Glutamatergic neuron (in vitro differentiated cells): ENCODE data around the gene CCDC88B. TPM values are rescaled to one million over a fixed set of nuclear protein-coding genes. Genes with fewer than 3 reads are reported as not detected.

Experiments used
- DNase-seq: peaks from one replicate; pipeline ENCODE4 v3.0.0; 2022
- H3K27ac Mint-ChIP-seq: one replicate; pipeline ENCODE4 v1.8.0; 2020; ENCODE audit warnings: mild to moderate bottlenecking, mixed read lengths, inconsistent platforms; ENCODE audit not compliant: unreplicated experiment
- H3K27me3 Mint-ChIP-seq: one replicate; pipeline ENCODE4 v1.8.0; 2020; ENCODE audit warnings: mild to moderate bottlenecking, moderate library complexity, mixed read lengths, inconsistent platforms; ENCODE audit not compliant: unreplicated experiment
- H3K36me3 Mint-ChIP-seq: one replicate; pipeline ENCODE4 v1.8.0; 2020; ENCODE audit warnings: mild to moderate bottlenecking, mixed read lengths, inconsistent platforms; ENCODE audit not compliant: unreplicated experiment
- H3K4me1 Mint-ChIP-seq: one replicate; pipeline ENCODE4 v1.8.0; 2020; ENCODE audit warnings: mild to moderate bottlenecking, low read depth, mixed read lengths, inconsistent platforms; ENCODE audit not compliant: unreplicated experiment
- H3K4me3 Mint-ChIP-seq: one replicate; pipeline ENCODE4 v1.8.0; 2020; ENCODE audit warnings: mild to moderate bottlenecking, mixed read lengths, inconsistent platforms; ENCODE audit not compliant: unreplicated experiment
- H3K9me3 Mint-ChIP-seq: one replicate; pipeline ENCODE4 v1.8.0; 2020; ENCODE audit warnings: mild to moderate bottlenecking, moderate library complexity, mixed read lengths, inconsistent platforms; ENCODE audit not compliant: unreplicated experiment
- total RNA-seq: library from RNA; stranded (reverse); fragmentation: NEBNext Ultra II Directional; extraction: Animal tissue kit (Norgen Biotek cat#: 25700); gene quantifications from one replicate; pipeline ENCODE4 v1.2.1, GENCODE V29; 2021; ENCODE audit not compliant: unreplicated experiment
- TF ChIP-seq, protein P1 (sequence below): fragments of 200-600 bp; sonication (generic); IDR thresholded peaks from one replicate; pipeline ENCODE4 v1.5.0; 2021; ENCODE audit not compliant: partially characterized antibody, unreplicated experiment

The CCDC88B gene
- total RNA-seq, 1 donor from 2014 or later = 83.6 TPM

DNA sequence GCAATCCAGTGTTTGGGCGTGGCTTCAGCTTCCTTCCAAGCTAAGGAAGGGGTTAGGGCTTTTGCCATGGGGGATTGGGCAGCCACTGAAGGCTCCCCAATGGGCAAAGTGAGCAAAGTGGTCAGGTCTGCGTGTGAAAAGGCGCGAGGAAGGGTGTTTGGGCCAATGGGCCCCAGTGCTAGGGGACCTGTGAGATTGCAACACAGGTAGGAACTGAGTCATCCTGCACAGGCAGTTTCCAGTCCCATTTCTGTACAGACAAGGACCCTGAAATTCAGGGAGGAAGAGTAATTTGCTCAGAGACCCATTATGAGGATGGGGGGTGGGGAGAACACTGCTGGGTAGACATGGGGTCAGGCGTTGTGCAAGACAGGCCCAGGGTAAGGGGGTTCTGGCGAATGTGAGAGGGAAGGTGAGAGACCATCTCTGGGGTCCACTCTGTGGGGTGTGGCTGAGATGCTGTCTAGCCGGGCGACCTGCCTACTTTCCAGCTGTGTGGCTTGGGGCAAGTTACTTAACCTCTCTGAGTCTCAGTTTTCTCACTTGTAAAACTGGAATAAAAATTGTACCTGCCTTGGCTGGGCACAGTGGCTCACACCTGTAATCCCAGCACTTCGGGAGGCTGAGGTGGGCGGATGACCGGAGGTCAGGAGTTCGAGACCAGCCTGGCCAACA lies 7.3 kb downstream of the CCDC88B start:
- peaks cover 11% of the 10 kb centered on the region for H3K27me3 Mint-ChIP-seq
- TF ChIP-seq, protein P1, sequence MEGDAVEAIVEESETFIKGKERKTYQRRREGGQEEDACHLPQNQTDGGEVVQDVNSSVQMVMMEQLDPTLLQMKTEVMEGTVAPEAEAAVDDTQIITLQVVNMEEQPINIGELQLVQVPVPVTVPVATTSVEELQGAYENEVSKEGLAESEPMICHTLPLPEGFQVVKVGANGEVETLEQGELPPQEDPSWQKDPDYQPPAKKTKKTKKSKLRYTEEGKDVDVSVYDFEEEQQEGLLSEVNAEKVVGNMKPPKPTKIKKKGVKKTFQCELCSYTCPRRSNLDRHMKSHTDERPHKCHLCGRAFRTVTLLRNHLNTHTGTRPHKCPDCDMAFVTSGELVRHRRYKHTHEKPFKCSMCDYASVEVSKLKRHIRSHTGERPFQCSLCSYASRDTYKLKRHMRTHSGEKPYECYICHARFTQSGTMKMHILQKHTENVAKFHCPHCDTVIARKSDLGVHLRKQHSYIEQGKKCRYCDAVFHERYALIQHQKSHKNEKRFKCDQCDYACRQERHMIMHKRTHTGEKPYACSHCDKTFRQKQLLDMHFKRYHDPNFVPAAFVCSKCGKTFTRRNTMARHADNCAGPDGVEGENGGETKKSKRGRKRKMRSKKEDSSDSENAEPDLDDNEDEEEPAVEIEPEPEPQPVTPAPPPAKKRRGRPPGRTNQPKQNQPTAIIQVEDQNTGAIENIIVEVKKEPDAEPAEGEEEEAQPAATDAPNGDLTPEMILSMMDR = no peak

DNA sequence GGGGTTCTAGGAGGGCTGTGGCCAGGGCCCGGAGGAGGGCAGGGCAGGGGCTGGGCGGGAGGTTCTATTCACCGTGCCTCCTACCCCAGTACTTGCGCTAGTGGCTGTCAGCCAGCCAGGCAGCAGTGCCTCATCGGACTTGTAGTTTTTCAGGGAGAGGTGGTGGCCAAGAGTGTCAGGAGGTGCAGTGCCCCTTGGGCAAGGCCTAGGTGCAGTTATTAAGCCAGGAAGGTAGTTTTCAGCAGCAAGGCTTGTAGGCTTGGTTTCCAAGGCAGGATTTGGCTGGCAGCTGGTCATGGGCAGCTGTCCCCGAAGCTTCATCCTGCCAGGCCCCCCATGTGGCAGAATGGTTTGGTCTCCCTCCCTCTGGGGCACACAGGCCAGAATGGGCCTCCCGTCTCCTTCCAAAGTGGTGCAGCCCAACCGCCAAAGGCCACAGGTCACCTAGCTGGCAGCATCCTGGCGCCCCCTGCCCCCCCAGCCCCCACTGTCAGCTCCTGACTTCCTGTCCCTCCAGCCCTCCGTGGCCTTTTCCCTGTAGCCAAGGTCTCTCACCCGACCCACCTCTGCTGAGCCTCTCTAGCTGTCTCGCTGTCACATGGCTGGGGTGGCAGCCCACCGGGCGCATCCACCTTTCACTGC lies 8.5 kb downstream of the CCDC88B start:
- Mint-ChIP-seq H3K4me3 (no peak overlapping the region), H3K27ac (peak overlapping the region; percentile 55), H3K36me3 (no peaks in the 10 kb centered on the region), H3K9me3 (peaks cover 9% of the 10 kb centered on the region), H3K27me3 (peaks cover 9% of the 10 kb centered on the region), H3K4me1 (peaks cover 3% of the 10 kb centered on the region)
- TF ChIP-seq, protein P1 = no peak
- DNase-seq = peak; percentile 63

More for the DNA sequence above, 7.3 kb downstream of the CCDC88B start:
- no peaks in the 10 kb centered on the region for H3K36me3 Mint-ChIP-seq
- DNase-seq = no peak
- H3K9me3 Mint-ChIP-seq = peaks cover 9% of the 10 kb centered on the region
- H3K4me3 Mint-ChIP-seq = no peak overlapping the region
- peak overlapping the region; percentile 38 for H3K27ac Mint-ChIP-seq
- H3K4me1 Mint-ChIP-seq = peaks cover 5% of the 10 kb centered on the region

DNA sequence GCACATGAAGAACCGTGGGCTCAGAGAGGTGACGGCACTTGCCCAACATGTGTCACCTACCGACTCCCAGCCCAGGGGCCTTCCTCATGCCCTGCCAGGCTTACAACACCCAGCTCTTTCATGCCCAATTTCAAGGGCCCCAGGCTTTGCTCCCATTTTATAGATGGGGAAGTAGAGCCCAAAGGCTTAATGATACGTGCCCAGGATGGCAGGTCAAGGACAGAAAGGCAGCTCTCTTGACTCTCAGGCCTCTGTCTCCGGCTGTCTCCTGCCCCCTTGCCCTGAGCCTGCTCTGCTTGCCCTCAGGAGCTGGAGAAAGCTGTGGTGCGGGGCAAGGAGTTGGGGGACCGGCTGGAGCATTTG lies 9.0 kb downstream of the CCDC88B start:
- Mint-ChIP-seq H3K9me3 (peaks cover 9% of the 10 kb centered on the region), H3K4me1 (peaks cover 3% of the 10 kb centered on the region), H3K4me3 (no peak overlapping the region), H3K36me3 (no peaks in the 10 kb centered on the region), H3K27ac (peak overlapping the region; percentile 55), H3K27me3 (peaks cover 9% of the 10 kb centered on the region)
- TF ChIP-seq, protein P1 = no peak
- DNase-seq = no peak

DNA sequence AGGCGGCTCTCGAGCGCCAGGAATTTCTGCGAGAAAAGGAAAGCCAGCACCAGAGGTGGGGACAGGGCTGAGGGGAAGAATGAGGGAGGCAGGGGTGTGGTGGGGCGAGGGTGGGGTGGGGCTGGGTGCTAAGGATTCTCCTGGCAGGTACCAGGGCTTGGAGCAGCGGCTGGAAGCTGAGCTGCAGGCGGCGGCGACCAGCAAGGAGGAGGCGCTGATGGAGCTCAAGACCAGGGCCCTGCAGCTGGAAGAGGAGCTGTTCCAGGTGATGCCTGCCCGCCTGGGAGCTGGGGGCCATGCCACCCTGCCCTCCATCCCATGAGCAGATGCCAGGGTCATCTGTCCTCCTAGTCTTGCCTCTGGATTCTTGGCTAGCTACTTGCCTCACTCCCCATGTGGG lies 9.4 kb downstream of the CCDC88B start:
- H3K9me3 Mint-ChIP-seq = peaks cover 9% of the 10 kb centered on the region
- no peak for DNase-seq
- no peaks in the 10 kb centered on the region for H3K36me3 Mint-ChIP-seq
- TF ChIP-seq, protein P1 = no peak
- peaks cover 9% of the 10 kb centered on the region for H3K27me3 Mint-ChIP-seq
- H3K27ac Mint-ChIP-seq = no peak overlapping the region
- H3K4me3 Mint-ChIP-seq = no peak overlapping the region
- H3K4me1 Mint-ChIP-seq = peaks cover 3% of the 10 kb centered on the region

DNA sequence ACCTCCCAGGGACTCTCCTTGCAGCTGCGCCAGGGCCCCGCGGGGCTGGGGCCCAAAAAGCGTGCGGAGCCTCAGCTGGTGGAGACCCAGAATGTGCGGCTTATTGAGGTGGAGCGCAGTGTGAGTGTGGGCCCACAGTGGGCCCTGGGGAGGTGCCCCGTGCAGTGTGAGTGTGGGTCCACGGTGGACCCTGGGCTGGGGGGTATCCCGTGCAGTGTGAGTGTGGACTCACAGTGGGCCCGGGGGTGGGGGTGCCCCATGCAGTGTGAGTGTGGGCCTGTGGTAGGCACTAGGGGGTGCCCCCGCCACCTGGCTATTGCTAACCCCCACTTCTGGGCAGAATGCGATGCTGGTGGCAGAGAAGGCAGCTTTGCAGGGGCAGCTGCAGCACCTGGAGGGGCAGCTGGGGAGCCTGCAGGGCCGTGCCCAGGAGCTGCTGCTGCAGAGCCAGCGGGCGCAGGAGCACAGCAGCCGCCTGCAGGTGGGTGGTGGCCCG lies 11.2 kb downstream of the CCDC88B start:
- TF ChIP-seq, protein P1 = no peak
- Mint-ChIP-seq H3K9me3 (peaks cover 5% of the 10 kb centered on the region), H3K4me3 (no peak overlapping the region), H3K4me1 (peaks cover 3% of the 10 kb centered on the region), H3K27me3 (peaks cover 3% of the 10 kb centered on the region), H3K36me3 (no peaks in the 10 kb centered on the region), H3K27ac (no peak overlapping the region)
- DNase-seq = no peak
